Measurements from ENCODE around the gene SH3PXD2A. TPM values are rescaled to one million over a fixed set of nuclear protein-coding genes. Genes with fewer than 3 reads are reported as not detected.
A peak's percentile ranks its signal among the peaks of the same experiment; 100 is the strongest.

The SH3PXD2A gene
- total RNA-seq, 5 donors from 2014 or later (not counting 1 experiment from before 2014, with no cell fraction given): 5.8 to 11.8 (median 9.8) TPM

DNA sequence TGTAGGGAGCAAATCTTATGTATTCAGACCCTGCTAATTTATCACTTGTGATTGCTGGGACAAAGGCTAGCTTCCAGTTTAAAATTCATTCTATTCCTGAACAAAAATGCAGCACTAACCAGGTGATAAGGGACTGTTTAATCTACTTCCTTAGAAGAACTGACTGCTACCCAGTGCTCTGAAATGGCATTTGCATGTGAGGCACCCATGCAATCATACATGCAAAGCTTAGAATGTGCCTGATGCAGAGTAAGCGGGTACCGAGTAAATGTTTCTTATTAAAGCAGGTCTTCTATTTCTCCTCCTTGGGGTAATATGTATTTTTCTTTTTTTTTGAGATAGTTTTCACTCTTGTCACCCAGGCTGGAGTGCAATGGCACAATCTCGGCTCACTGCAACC lies 307.4 kb downstream of the SH3PXD2A start:
- Histone ChIP-seq H3K27ac (ENCODE audit: low read length) (no peak overlapping the region), H3K4me1 (ENCODE audit: control insufficient read depth in 1 of 2, extremely low read depth in 1 of 2, insufficient read depth in 2 of 2, low read length in 2 of 2) (peaks cover 0 to 5% of the 10 kb centered on the region in 2 experiments), H3K9me3 (no peaks in the 10 kb centered on the region), H3K27me3 (replicated peaks in 1 of 2; ENCODE audit: control insufficient read depth in 2 of 2, extremely low read depth in 1 of 2, insufficient read depth in 2 of 2, low read length in 1 of 2) (peaks cover 0 to 19% of the 10 kb centered on the region in 2 experiments), H3K4me3 (ENCODE audit: control insufficient read depth in 1 of 2, extremely low read depth in 1 of 2, low read length in 1 of 2) (no peak overlapping the region), H3K36me3 (ENCODE audit: control insufficient read depth in 2 of 2, extremely low read depth in 1 of 2, insufficient read depth in 1 of 2, low read length in 1 of 2) (no peaks in the 10 kb centered on the region)
- no CpG with 5 or more reads among the region's 3 CpGs for WGBS (ENCODE audit: insufficient coverage)
- POLR2A ChIA-PET: no interaction called here
- CTCF ChIA-PET: no interaction called here
- H3K27ac Mint-ChIP-seq: no peak overlapping the region
- H3K27me3 Mint-ChIP-seq: no peaks in the 10 kb centered on the region
- DNase-seq: no peak
- H3K4me1 Mint-ChIP-seq: peaks cover 6 to 7% (median 7%) of the 10 kb centered on the region in 3 donors
- no peaks in the 10 kb centered on the region for H3K9me3 Mint-ChIP-seq
- no peak overlapping the region for H3K4me3 Mint-ChIP-seq
- no peaks in the 10 kb centered on the region for H3K36me3 Mint-ChIP-seq
- ATAC-seq (replicated peaks in 1 of 4): no peak

- Histone ChIP-seq H3K27ac (ENCODE audit: low read length) (no peak overlapping the region), H3K4me3 (ENCODE audit: control insufficient read depth in 1 of 2, extremely low read depth in 1 of 2, low read length in 1 of 2) (no peak overlapping the region), H3K4me1 (ENCODE audit: control insufficient read depth in 1 of 2, extremely low read depth in 1 of 2, insufficient read depth in 2 of 2, low read length in 2 of 2) (peaks cover 0 to 10% of the 10 kb centered on the region in 2 experiments), H3K27me3 (replicated peaks in 1 of 2; ENCODE audit: control insufficient read depth in 2 of 2, extremely low read depth in 1 of 2, insufficient read depth in 2 of 2, low read length in 1 of 2) (peaks cover 0 to 23% of the 10 kb centered on the region in 2 experiments), H3K36me3 (ENCODE audit: control insufficient read depth in 2 of 2, extremely low read depth in 1 of 2, insufficient read depth in 1 of 2, low read length in 1 of 2) (no peaks in the 10 kb centered on the region), H3K9me3 (no peaks in the 10 kb centered on the region)
- Mint-ChIP-seq H3K4me3 (no peak overlapping the region), H3K36me3 (no peaks in the 10 kb centered on the region), H3K4me1 (peaks cover 11 to 12% (median 12%) of the 10 kb centered on the region in 3 donors), H3K9me3 (no peaks in the 10 kb centered on the region), H3K27me3 (peaks cover 0 to 2% of the 10 kb centered on the region in 2 donors), H3K27ac (no peak overlapping the region)
- peak in 1 of 35 experiments; percentile 5 for DNase-seq
- WGBS (ENCODE audit: insufficient coverage): 85% methylated on average over 5 of the region's 10 CpGs
- POLR2A ChIA-PET: no interaction called here
- ATAC-seq (replicated peaks in 1 of 4): no peak
- CTCF ChIA-PET: no interaction called here
These were observed 307.9 kb downstream of the SH3PXD2A start for GRCh38 chr10:103547391-103547946.

DNA sequence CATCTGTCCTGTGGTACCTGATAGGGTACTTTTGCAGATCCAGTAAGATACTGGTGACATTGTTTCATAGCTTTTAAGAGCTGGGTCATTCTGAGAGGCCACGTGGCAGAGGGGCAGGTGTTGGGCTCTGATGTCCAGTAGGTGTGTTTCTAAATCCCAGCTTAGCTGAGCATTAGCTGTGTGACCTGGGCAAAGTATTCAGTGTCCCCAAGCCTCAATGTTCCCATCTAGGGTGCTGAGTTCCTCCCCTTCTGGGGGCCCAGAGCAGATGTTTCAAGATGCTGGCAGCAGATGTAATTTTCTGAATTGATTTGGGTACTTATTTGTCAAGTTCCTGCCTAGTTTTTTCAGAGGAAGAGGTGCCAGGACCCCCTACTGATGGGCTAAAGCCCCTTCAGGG lies 309.0 kb downstream of the SH3PXD2A start:
- POLR2A ChIA-PET: no interaction called here
- H3K4me3 Mint-ChIP-seq: no peak overlapping the region
- H3K27ac Mint-ChIP-seq: no peak overlapping the region
- H3K9me3 Mint-ChIP-seq: no peaks in the 10 kb centered on the region
- no peak overlapping the region for H3K4me3 ChIP-seq (ENCODE audit: control insufficient read depth in 1 of 2, extremely low read depth in 1 of 2, low read length in 1 of 2)
- CTCF ChIA-PET: no interaction called here
- DNase-seq (peak in 1 of 35 experiments; percentile 9), ATAC-seq (replicated peaks in 1 of 4) (no peak)
- peaks cover 0 to 2% of the 10 kb centered on the region in 2 donors for H3K27me3 Mint-ChIP-seq
- peaks cover 13 to 14% (median 13%) of the 10 kb centered on the region in 3 donors for H3K4me1 Mint-ChIP-seq
- H3K27ac ChIP-seq (ENCODE audit: low read length): no peak overlapping the region
- no peaks in the 10 kb centered on the region for H3K36me3 ChIP-seq (ENCODE audit: control insufficient read depth in 2 of 2, extremely low read depth in 1 of 2, insufficient read depth in 1 of 2, low read length in 1 of 2)
- H3K4me1 ChIP-seq (ENCODE audit: control insufficient read depth in 1 of 2, extremely low read depth in 1 of 2, insufficient read depth in 2 of 2, low read length in 2 of 2): peaks cover 0 to 12% of the 10 kb centered on the region in 2 experiments
- 60% methylated on average over 1 of the region's 1 CpG for WGBS (ENCODE audit: insufficient coverage)
- no peaks in the 10 kb centered on the region for H3K36me3 Mint-ChIP-seq
- H3K27me3 ChIP-seq (replicated peaks in 1 of 2; ENCODE audit: control insufficient read depth in 2 of 2, extremely low read depth in 1 of 2, insufficient read depth in 2 of 2, low read length in 1 of 2): peaks cover 0 to 20% of the 10 kb centered on the region in 2 experiments
- no peaks in the 10 kb centered on the region for H3K9me3 ChIP-seq

DNA sequence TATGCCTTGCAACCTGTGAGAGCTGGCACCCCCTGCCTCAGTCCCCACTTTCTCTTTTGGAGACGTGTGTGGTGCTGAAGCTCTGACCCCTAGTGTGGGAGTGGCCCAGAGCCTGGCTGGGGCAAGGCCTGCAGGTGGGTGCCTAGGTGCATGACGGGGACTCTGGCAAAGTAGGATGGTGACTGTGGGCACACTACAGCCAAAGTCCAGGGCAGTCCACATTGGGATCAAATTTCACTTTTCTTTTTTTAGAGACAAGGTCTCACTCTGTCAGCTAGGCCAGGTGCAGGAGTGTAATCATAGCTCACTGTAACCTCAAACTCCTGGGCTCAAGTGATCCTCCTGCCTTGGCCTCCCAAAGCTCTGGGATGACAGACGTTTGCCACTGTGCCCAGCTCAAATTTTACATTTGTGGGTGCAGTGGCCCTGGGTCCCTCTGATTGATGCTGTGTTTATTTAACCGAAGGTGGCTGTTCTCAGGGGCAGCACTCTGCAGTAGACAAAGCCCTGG lies 309.6 kb downstream of the SH3PXD2A start:
- WGBS (ENCODE audit: insufficient coverage): 60% methylated on average over 1 of the region's 4 CpGs

GRCh38 chr10:103545366-103545765 lies 310.0 kb downstream of the SH3PXD2A start:
- H3K4me3 Mint-ChIP-seq: no peak overlapping the region
- H3K4me1 ChIP-seq (ENCODE audit: control insufficient read depth in 1 of 2, extremely low read depth in 1 of 2, insufficient read depth in 2 of 2, low read length in 2 of 2): peaks cover 0 to 12% of the 10 kb centered on the region in 2 experiments
- 89% methylated on average over 1 of the region's 1 CpG for WGBS (ENCODE audit: insufficient coverage)
- no peaks in the 10 kb centered on the region for H3K9me3 ChIP-seq
- DNase-seq (no peak), ATAC-seq (replicated peaks in 1 of 4) (no peak)
- H3K4me3 ChIP-seq (ENCODE audit: control insufficient read depth in 1 of 2, extremely low read depth in 1 of 2, low read length in 1 of 2): no peak overlapping the region
- H3K4me1 Mint-ChIP-seq: peaks cover 13 to 14% (median 13%) of the 10 kb centered on the region in 3 donors
- no peaks in the 10 kb centered on the region for H3K9me3 Mint-ChIP-seq
- peaks cover 10 to 11% of the 10 kb centered on the region in 2 donors for H3K27me3 Mint-ChIP-seq
- no peak overlapping the region for H3K27ac Mint-ChIP-seq
- H3K36me3 Mint-ChIP-seq: no peaks in the 10 kb centered on the region
- ChIA-PET POLR2A (no interaction called here), CTCF (interaction anchor here in 1 of 2 donors (0.6 kb wide), 1 partner anchor 662 kb away, joined by 3 read pairs; no protein-coding TSS in a partner anchor)
- H3K27ac ChIP-seq (ENCODE audit: low read length): no peak overlapping the region
- H3K27me3 ChIP-seq (replicated peaks in 1 of 2; ENCODE audit: control insufficient read depth in 2 of 2, extremely low read depth in 1 of 2, insufficient read depth in 2 of 2, low read length in 1 of 2): peaks cover 0 to 28% of the 10 kb centered on the region in 2 experiments
- H3K36me3 ChIP-seq (ENCODE audit: control insufficient read depth in 2 of 2, extremely low read depth in 1 of 2, insufficient read depth in 1 of 2, low read length in 1 of 2): no peaks in the 10 kb centered on the region

More for the DNA sequence above, 309.6 kb downstream of the SH3PXD2A start:
- Mint-ChIP-seq H3K27me3 (peaks cover 6% of the 10 kb centered on the region in 2 donors), H3K27ac (no peak overlapping the region), H3K4me3 (no peak overlapping the region), H3K4me1 (peaks cover 13 to 14% (median 13%) of the 10 kb centered on the region in 3 donors), H3K36me3 (no peaks in the 10 kb centered on the region), H3K9me3 (no peaks in the 10 kb centered on the region)
- no peak overlapping the region for H3K27ac ChIP-seq (ENCODE audit: low read length)
- H3K9me3 ChIP-seq: no peaks in the 10 kb centered on the region
- H3K4me3 ChIP-seq (ENCODE audit: control insufficient read depth in 1 of 2, extremely low read depth in 1 of 2, low read length in 1 of 2): no peak overlapping the region
- H3K36me3 ChIP-seq (ENCODE audit: control insufficient read depth in 2 of 2, extremely low read depth in 1 of 2, insufficient read depth in 1 of 2, low read length in 1 of 2): no peaks in the 10 kb centered on the region
- H3K27me3 ChIP-seq (replicated peaks in 1 of 2; ENCODE audit: control insufficient read depth in 2 of 2, extremely low read depth in 1 of 2, insufficient read depth in 2 of 2, low read length in 1 of 2): peaks cover 0 to 25% of the 10 kb centered on the region in 2 experiments
- H3K4me1 ChIP-seq (ENCODE audit: control insufficient read depth in 1 of 2, extremely low read depth in 1 of 2, insufficient read depth in 2 of 2, low read length in 2 of 2): peaks cover 0 to 12% of the 10 kb centered on the region in 2 experiments
- POLR2A ChIA-PET: no interaction called here
- CTCF ChIA-PET: interaction anchor here in 1 of 2 donors (0.6 kb wide), 1 partner anchor 662 kb away, joined by 3 read pairs; no protein-coding TSS in a partner anchor
- DNase-seq (no peak), ATAC-seq (replicated peaks in 1 of 4) (no peak)

DNA sequence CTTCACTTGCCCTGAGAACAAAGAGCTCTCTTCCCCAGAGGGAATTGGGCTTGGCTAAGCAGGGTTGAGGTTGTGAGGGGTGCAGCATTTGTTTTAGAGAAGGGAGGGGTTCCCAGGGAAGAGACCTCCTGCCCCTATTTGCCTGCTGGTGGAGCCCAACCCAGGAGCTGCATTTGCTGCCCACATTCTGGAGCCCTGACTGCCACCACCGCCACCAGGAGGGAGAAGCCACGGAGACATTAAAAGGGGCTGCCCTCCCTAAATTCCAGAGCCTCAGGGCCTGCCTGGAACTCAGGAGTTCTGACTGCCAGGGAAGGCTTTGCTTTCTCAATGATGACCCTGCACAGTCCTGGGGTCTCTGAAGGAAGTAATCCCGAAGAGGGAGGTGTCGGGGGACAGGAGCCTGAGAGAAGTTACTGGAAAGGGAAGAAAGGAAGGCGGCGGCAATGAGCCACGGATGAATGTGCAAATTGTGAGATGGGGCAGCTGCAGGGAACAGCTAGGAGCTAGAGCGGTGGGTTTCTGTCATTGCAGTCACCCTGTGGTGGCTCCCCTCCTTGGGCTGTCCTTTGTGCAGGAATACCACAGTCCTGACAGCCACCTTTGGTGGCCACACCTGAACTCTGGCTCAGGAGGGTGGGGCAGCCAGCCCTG lies 310.6 kb downstream of the SH3PXD2A start:
- no peaks in the 10 kb centered on the region for H3K9me3 Mint-ChIP-seq
- WGBS (ENCODE audit: insufficient coverage): 82% methylated on average over 8 of the region's 8 CpGs
- Histone ChIP-seq H3K27me3 (replicated peaks in 1 of 2; ENCODE audit: control insufficient read depth in 2 of 2, extremely low read depth in 1 of 2, insufficient read depth in 2 of 2, low read length in 1 of 2) (peaks cover 0 to 28% of the 10 kb centered on the region in 2 experiments), H3K4me1 (ENCODE audit: control insufficient read depth in 1 of 2, extremely low read depth in 1 of 2, insufficient read depth in 2 of 2, low read length in 2 of 2) (peaks cover 0 to 12% of the 10 kb centered on the region in 2 experiments), H3K9me3 (no peaks in the 10 kb centered on the region), H3K27ac (ENCODE audit: low read length) (no peak overlapping the region), H3K36me3 (ENCODE audit: control insufficient read depth in 2 of 2, extremely low read depth in 1 of 2, insufficient read depth in 1 of 2, low read length in 1 of 2) (no peaks in the 10 kb centered on the region), H3K4me3 (ENCODE audit: control insufficient read depth in 1 of 2, extremely low read depth in 1 of 2, low read length in 1 of 2) (no peak overlapping the region)
- H3K27me3 Mint-ChIP-seq: peaks cover 11% of the 10 kb centered on the region in 2 donors
- H3K36me3 Mint-ChIP-seq: no peaks in the 10 kb centered on the region
- DNase-seq (no peak), ATAC-seq (replicated peaks in 1 of 4) (no peak)
- H3K4me3 Mint-ChIP-seq: no peak overlapping the region
- POLR2A ChIA-PET: no interaction called here
- CTCF ChIA-PET: no interaction called here
- H3K27ac Mint-ChIP-seq: no peak overlapping the region
- peaks cover 13 to 14% (median 13%) of the 10 kb centered on the region in 3 donors for H3K4me1 Mint-ChIP-seq

Measured in T-cell (primary cell).